Endothelial cell (in vitro differentiated cells): Measurements from ENCODE around the gene CDADC1. TPM values are rescaled to one million over a fixed set of nuclear protein-coding genes. Genes with fewer than 3 reads are reported as not detected.

ENCODE experiments used
- DNase-seq: peaks from one replicate; pipeline ENCODE4 v3.0.0; 2021; ENCODE audit warnings: low spot score
- H3K27ac Mint-ChIP-seq: one replicate; pipeline ENCODE4 v1.8.0; 2021; ENCODE audit warnings: mixed read lengths, inconsistent platforms; ENCODE audit not compliant: unreplicated experiment
- H3K27me3 Mint-ChIP-seq: one replicate; pipeline ENCODE4 v1.8.0; 2021; ENCODE audit warnings: mild to moderate bottlenecking, moderate library complexity, mixed read lengths, inconsistent platforms; ENCODE audit not compliant: unreplicated experiment
- H3K36me3 Mint-ChIP-seq: one replicate; pipeline ENCODE4 v1.8.0; 2021; ENCODE audit warnings: mild to moderate bottlenecking, low read depth, mixed read lengths, inconsistent platforms; ENCODE audit not compliant: unreplicated experiment
- H3K4me1 Mint-ChIP-seq: one replicate; pipeline ENCODE4 v1.8.0; 2021; ENCODE audit warnings: mild to moderate bottlenecking, mixed read lengths, inconsistent platforms; ENCODE audit not compliant: unreplicated experiment
- H3K4me3 Mint-ChIP-seq: one replicate; pipeline ENCODE4 v1.8.0; 2021; ENCODE audit warnings: mild to moderate bottlenecking, mixed read lengths, inconsistent platforms; ENCODE audit not compliant: unreplicated experiment
- H3K9me3 Mint-ChIP-seq: one replicate; pipeline ENCODE4 v1.8.0; 2021; ENCODE audit warnings: mixed read lengths, inconsistent platforms; ENCODE audit not compliant: unreplicated experiment
- total RNA-seq: library from RNA; stranded (reverse); fragmentation: NEBNext Ultra II Directional; extraction: Animal tissue kit (Norgen Biotek cat#: 25700); gene quantifications from one replicate; pipeline ENCODE4 v1.2.1, GENCODE V29; 2021; ENCODE audit not compliant: unreplicated experiment
- TF ChIP-seq, protein P1 (sequence below): fragments of 200-600 bp; sonication (generic); IDR thresholded peaks from one replicate; pipeline ENCODE4 v1.5.0; 2021; ENCODE audit warnings: antibody characterized with exemption; ENCODE audit not compliant: unreplicated experiment

CDADC1 gene
- total RNA-seq, 1 donor from 2014 or later = 5.1 TPM

DNA sequence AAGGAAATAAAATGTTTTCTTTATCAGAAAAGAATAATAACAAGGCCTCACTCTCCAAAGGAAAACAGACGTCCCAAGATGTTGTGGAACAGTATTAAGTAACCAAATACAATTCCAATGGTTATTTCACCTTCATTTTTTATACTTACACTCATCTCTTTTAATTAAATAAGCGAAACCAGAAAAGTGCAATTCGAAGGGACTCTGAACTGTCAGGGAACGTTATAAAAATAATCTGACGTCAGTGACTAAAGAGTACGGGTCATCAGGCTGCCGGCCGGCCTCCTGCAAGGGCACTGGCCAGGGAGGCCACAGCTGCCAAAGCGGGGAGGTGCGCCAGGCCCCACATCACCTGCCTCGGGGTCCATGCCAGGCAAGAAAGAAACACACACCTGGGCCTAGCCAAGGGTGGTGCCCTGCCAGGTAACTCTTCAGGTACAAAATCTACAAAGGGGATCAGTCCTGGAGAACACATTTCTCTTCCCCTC lies 61.2 kb downstream of the CDADC1 start:
- Mint-ChIP-seq H3K27me3 (no peaks in the 10 kb centered on the region), H3K4me3 (no peak overlapping the region), H3K4me1 (peaks cover 3% of the 10 kb centered on the region), H3K27ac (no peak overlapping the region), H3K36me3 (no peaks in the 10 kb centered on the region), H3K9me3 (no peaks in the 10 kb centered on the region)
- no peak for DNase-seq
- TF ChIP-seq, protein P1, sequence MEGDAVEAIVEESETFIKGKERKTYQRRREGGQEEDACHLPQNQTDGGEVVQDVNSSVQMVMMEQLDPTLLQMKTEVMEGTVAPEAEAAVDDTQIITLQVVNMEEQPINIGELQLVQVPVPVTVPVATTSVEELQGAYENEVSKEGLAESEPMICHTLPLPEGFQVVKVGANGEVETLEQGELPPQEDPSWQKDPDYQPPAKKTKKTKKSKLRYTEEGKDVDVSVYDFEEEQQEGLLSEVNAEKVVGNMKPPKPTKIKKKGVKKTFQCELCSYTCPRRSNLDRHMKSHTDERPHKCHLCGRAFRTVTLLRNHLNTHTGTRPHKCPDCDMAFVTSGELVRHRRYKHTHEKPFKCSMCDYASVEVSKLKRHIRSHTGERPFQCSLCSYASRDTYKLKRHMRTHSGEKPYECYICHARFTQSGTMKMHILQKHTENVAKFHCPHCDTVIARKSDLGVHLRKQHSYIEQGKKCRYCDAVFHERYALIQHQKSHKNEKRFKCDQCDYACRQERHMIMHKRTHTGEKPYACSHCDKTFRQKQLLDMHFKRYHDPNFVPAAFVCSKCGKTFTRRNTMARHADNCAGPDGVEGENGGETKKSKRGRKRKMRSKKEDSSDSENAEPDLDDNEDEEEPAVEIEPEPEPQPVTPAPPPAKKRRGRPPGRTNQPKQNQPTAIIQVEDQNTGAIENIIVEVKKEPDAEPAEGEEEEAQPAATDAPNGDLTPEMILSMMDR = no peak

DNA sequence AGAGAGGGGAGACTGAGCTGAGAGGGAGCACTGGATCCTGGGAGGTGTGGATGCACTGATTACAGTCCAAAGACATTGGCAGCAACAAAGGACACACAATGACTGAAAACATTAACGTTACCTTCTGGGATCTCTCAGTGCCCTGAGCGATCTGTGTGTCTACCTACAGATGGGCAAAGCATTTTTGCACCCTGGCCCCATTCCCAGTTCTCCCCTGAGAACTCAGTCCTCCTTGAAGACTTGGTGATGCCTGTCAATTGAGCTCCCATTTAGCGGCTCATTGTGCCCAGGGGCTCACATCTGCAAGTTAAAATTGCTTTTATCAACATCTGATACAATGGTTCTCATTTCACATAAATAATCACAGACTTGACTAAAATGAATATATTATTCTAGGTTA lies 62.5 kb downstream of the CDADC1 start:
- Mint-ChIP-seq H3K9me3 (no peaks in the 10 kb centered on the region), H3K27ac (no peak overlapping the region), H3K27me3 (no peaks in the 10 kb centered on the region), H3K4me1 (peaks cover 6% of the 10 kb centered on the region), H3K36me3 (no peaks in the 10 kb centered on the region), H3K4me3 (no peak overlapping the region)
- no peak for DNase-seq
- TF ChIP-seq, protein P1 = no peak

DNA sequence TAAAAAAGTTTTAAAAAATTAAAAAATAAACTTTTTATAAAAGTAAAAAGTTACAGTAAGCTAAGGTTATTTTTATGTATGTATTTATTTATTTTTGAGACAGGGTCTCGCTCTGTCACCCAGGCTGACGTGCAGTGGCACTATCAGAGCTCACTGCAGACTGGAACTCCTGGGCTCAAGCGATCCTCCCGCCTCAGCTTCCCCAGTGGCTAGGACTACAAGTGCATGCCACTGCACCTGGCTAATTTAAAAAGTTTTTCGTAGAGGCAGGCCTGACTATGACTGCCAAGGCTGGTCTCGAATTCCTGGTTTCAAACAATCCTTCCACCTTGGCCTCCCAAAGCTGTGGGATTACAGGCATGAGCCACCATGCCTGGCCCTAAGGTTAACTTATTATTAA lies 64.1 kb downstream of the CDADC1 start:
- Mint-ChIP-seq H3K4me1 (peaks cover 6% of the 10 kb centered on the region), H3K36me3 (no peaks in the 10 kb centered on the region), H3K27me3 (no peaks in the 10 kb centered on the region), H3K27ac (no peak overlapping the region), H3K4me3 (no peak overlapping the region), H3K9me3 (no peaks in the 10 kb centered on the region)
- TF ChIP-seq, protein P1 = no peak
- DNase-seq = no peak

DNA sequence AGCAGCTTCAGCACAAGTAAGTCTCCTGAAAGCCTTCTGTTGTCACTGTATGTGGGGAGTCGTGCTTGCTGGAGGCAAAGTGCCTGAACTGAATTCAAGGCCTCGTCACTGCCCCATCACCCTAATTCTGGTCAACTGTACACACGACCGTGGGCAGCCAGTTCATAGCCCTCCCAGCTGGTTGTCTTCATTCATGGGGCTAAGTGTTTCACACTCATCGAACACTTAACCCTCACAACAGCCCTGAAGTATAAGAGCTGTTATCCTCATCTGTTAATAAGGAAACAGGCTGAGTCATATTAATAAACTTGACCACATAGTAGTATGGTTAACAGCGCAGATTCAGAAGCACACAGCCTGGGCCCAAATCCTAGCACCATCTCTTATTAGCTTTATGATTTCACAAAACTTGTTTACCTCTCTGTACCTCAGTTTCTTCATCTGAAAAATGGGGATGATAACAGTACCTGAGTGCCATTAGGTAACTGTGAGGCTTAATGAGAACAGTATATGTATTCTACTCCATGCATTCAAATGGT lies 66.7 kb downstream of the CDADC1 start:
- no peaks in the 10 kb centered on the region for H3K27me3 Mint-ChIP-seq
- DNase-seq = no peak
- H3K27ac Mint-ChIP-seq = no peak overlapping the region
- no peaks in the 10 kb centered on the region for H3K36me3 Mint-ChIP-seq
- peaks cover 6% of the 10 kb centered on the region for H3K4me1 Mint-ChIP-seq
- no peaks in the 10 kb centered on the region for H3K9me3 Mint-ChIP-seq
- H3K4me3 Mint-ChIP-seq = no peak overlapping the region
- TF ChIP-seq, protein P1 = no peak

DNA sequence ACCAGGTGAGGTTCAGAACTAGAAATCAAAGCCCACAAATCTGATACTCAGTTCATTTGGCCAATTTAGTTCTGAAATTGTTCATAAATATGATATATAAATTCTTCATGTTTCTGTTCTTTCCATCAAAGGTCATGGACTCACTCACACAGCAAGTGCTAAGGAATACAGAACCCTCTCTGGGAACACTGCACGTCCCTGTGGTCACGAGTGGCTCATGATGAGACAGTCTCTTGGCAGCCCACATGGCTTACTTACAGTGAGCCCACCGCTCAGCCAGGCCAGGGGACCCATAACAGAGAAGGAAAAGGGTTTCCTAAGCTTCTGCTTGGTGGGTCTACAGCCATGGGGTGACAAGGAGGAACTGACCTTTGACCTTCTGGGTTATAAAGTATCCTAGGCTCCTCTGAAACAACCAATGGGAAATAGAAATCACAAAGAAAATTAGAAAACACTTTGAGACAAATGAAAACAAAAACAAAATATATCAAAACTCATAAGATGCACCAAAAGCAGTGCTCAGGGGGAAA lies 67.4 kb downstream of the CDADC1 start:
- Mint-ChIP-seq H3K4me1 (peaks cover 6% of the 10 kb centered on the region), H3K27ac (no peak overlapping the region), H3K36me3 (no peaks in the 10 kb centered on the region), H3K4me3 (no peak overlapping the region), H3K9me3 (no peaks in the 10 kb centered on the region), H3K27me3 (no peaks in the 10 kb centered on the region)
- TF ChIP-seq, protein P1 = no peak
- DNase-seq = no peak
